K562 (cell line): ENCODE data around the gene DPM1. TPM values are rescaled to one million over a fixed set of nuclear protein-coding genes. Genes with fewer than 3 reads are reported as not detected.

ENCODE experiments used
- CHD7 ChIP-seq: fragments of 200-600 bp; sonication (generic); IDR thresholded peaks from one replicate; pipeline ENCODE4 v1.6.1; 2012; ENCODE audit warnings: mild to moderate bottlenecking, low read depth, low read length, inconsistent platforms
- FOXK2 ChIP-seq, 2 experiments: fragments of 450-650 bp; IDR thresholded peaks in 1 of 2; conservative IDR thresholded peaks in 1 of 2; 2 replicates each; pipeline ENCODE4 v1.6.1; 2016; ENCODE audit warnings: low read depth in 2 of 2, mild to moderate bottlenecking in 1 of 2
- polyA plus RNA-seq, 8 experiments: library from polyadenylated mRNA; depleted of rRNA in 4 of 8; stranded (reverse) in 5 of 8; unstranded in 3 of 8; fragments of >200 nt; fragmentation: Nextera tagmentation in 2 of 8; fragmentation: Illumina TruSeq in 1 of 8; extraction: Ambion mirVana in 2 of 8; extraction: Trizol in 1 of 8; gene quantifications; 2 replicates each; pipeline versions ENCODE4 v1.2.1 to v1.2.3, GENCODE V29; 2011 to 2014; ENCODE audit warnings: inconsistent platforms in 1 of 8, missing spikeins in 1 of 8
- total RNA-seq, 7 experiments: library from RNA; depleted of rRNA in 6 of 7; stranded (reverse); fragments of >200 nt in 6 of 7; fragmentation: Illumina TruSeq in 2 of 7; extraction: Trizol in 2 of 7; gene quantifications; 2 replicates each; pipeline versions ENCODE4 v1.2.1 to v1.2.3, GENCODE V29; 2011 to 2021; ENCODE audit warnings: low replicate concordance in 1 of 7
- TF ChIP-seq, protein P1 (sequence below): fragments of 450-650 bp; formaldehyde crosslinking; IDR thresholded peaks from 2 replicates; pipeline ENCODE4 v1.4.0; 2020; ENCODE audit warnings: mild to moderate bottlenecking, moderate library complexity

DPM1 gene
- total and polyA plus RNA-seq, 9 of the 15 experiments (the other 6 are each of a cell fraction or from before 2014, with no cell fraction given), result 75.2 to 190 (median 153) TPM

DNA sequence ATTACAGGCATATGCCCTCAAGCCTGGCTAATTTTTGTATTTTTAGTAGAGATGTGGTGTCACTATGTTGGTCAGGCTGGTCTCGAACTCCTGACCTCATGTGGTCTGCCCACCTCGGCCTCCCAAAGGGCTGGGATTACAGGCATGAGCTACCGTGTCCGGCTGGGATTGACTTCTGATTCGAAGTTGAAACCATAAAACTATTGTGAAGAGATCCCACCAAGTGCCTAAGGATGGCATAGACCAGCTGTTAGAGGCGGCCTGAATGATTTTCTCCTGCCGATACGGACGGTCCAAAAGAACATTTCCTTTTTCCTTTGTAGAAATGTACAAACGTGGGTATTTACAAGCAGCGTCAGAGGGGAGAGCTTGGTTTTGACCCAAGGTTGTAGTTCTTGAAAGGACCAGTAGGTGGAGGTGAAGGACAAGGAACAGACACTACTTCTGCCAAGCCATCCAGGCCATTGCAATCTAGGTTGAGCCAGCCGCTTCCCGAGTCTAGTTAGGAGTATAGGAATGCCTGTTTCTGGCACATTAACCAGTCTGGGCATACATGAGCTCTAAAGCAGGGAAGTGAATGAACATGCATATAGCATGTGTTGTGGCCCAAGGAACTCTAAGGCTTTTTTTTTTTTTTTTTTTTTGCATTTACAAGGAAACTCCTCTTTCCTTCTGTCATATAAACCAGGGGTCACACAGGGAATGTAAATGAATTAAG is 29.3 kb upstream of the DPM1 start (continued):
- TF ChIP-seq CHD7 (no peak), FOXK2 (conservative IDR thresholded peaks at IDR 0.05 in 1 of 2, IDR thresholded peaks at IDR 0.05 in 1 of 2; ENCODE audit: low read depth in 2 of 2) (peak; percentile 52 to 53; a peak in 2 of 4 replicates)
- TF ChIP-seq, protein P1, sequence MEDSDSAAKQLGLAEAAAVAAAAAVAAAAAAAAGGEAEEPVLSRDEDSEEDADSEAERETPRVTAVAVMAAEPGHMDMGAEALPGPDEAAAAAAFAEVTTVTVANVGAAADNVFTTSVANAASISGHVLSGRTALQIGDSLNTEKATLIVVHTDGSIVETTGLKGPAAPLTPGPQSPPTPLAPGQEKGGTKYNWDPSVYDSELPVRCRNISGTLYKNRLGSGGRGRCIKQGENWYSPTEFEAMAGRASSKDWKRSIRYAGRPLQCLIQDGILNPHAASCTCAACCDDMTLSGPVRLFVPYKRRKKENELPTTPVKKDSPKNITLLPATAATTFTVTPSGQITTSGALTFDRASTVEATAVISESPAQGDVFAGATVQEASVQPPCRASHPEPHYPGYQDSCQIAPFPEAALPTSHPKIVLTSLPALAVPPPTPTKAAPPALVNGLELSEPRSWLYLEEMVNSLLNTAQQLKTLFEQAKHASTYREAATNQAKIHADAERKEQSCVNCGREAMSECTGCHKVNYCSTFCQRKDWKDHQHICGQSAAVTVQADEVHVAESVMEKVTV (CRISPR knock-in tag), result peak; percentile 77
